Kidney (tissue), 14 donors: ENCODE measurements around the gene MYL7. TPM values are rescaled to one million over a fixed set of nuclear protein-coding genes. Genes with fewer than 3 reads are reported as not detected.

Source experiments
- DNase-seq, 5 donors: peaks; one replicate each; pipeline ENCODE4 v3.0.0-alpha.2; 2013 to 2020
- FAIRE-seq: peaks from 2 replicates; lab custom pipeline; 2012; peaks lifted over from hg19 to GRCh38; lab: Jason Lieb, UNC
- H3K27ac ChIP-seq, 2 donors: one replicate each; pipeline ENCODE4 v1.7.0; 2013; ENCODE audit warnings: low read depth in 2 of 2, low read length in 2 of 2, inconsistent platforms in 1 of 2
- H3K27me3 ChIP-seq: one replicate; pipeline ENCODE4 v1.7.1; 2013; ENCODE audit warnings: low read length, inconsistent platforms; ENCODE audit not compliant: control insufficient read depth, insufficient read depth
- H3K36me3 ChIP-seq, 3 donors: one replicate each; pipeline versions ENCODE4 v1.7.0 to v1.7.1; 2013; ENCODE audit warnings: low read length in 3 of 3, control low read depth in 1 of 3, inconsistent platforms in 1 of 3; ENCODE audit not compliant: insufficient read depth in 3 of 3, control insufficient read depth in 2 of 3
- H3K4me1 ChIP-seq, 3 donors: one replicate each; pipeline versions ENCODE4 v1.7.0 to v1.7.1; 2013; ENCODE audit warnings: low read length in 3 of 3, inconsistent platforms in 1 of 3, low read depth in 1 of 3; ENCODE audit not compliant: control insufficient read depth in 2 of 3, insufficient read depth in 2 of 3
- H3K4me3 ChIP-seq, 3 donors: one replicate each; pipeline versions ENCODE4 v1.7.0 to v1.8.1; 2013; ENCODE audit warnings: low read length in 3 of 3, control low read depth in 1 of 3, inconsistent platforms in 1 of 3
- H3K9ac ChIP-seq, 3 donors: one replicate each; pipeline versions ENCODE4 v1.7.0 to v1.7.1; 2013; ENCODE audit warnings: low read length in 3 of 3, control low read depth in 1 of 3, inconsistent platforms in 1 of 3
- H3K9me3 ChIP-seq, 3 donors: one replicate each; pipeline versions ENCODE4 v1.7.0 to v1.7.1; 2013; ENCODE audit warnings: low read length in 3 of 3, control low read depth in 1 of 3, inconsistent platforms in 1 of 3; ENCODE audit not compliant: control insufficient read depth in 2 of 3, insufficient read depth in 1 of 3
- intact Hi-C: fragments of 100-400 bp; cut with DNase I; formaldehyde crosslinking; loops from one replicate; pipeline ENCODE4 v1.11.1; 2022
- polyA plus RNA-seq: library from polyadenylated mRNA; stranded (reverse); fragments of 350-450 nt; fragmentation: Illumina TruSeq; extraction: RNeasy Lipid Tissue Mini Kit (QIAGEN cat#74804); gene quantifications from one replicate; pipeline ENCODE4 v1.2.3, GENCODE V29; 2014; ENCODE audit warnings: low read depth, low replicate concordance; ENCODE audit not compliant: insufficient read depth
- total RNA-seq: library from RNA; stranded (reverse); fragmentation: NEBNext Ultra II Directional; extraction: Animal tissue kit (Norgen Biotek cat#: 25700); gene quantifications from one replicate; pipeline ENCODE4 v1.2.1, GENCODE V29; 2021
- TF ChIP-seq, protein P1 (sequence below): IDR thresholded peaks from 3 replicates; pipeline ENCODE4 v1.5.1; 2012; ENCODE audit warnings: mild to moderate bottlenecking, moderate library complexity, borderline replicate concordance; ENCODE audit not compliant: insufficient read depth; ENCODE audit errors: extremely low read depth
- donor health status: control.
- donor health status: control.
- donor health status: control.
- donor health status: control.
- donor health status: control.
- donor health status: DM: yes; HTN: yes; CAD: no.
- donor health status: Normal renal cell carcinoma (clear cell type).

Gene MYL7
- total and polyA plus RNA-seq, 2 donors from 2014 or later: not detected

- no peaks in the 10 kb centered on the region for H3K9me3 ChIP-seq
- H3K9ac ChIP-seq: no peak overlapping the region
- TF ChIP-seq, protein P1, sequence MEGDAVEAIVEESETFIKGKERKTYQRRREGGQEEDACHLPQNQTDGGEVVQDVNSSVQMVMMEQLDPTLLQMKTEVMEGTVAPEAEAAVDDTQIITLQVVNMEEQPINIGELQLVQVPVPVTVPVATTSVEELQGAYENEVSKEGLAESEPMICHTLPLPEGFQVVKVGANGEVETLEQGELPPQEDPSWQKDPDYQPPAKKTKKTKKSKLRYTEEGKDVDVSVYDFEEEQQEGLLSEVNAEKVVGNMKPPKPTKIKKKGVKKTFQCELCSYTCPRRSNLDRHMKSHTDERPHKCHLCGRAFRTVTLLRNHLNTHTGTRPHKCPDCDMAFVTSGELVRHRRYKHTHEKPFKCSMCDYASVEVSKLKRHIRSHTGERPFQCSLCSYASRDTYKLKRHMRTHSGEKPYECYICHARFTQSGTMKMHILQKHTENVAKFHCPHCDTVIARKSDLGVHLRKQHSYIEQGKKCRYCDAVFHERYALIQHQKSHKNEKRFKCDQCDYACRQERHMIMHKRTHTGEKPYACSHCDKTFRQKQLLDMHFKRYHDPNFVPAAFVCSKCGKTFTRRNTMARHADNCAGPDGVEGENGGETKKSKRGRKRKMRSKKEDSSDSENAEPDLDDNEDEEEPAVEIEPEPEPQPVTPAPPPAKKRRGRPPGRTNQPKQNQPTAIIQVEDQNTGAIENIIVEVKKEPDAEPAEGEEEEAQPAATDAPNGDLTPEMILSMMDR: no peak
- intact Hi-C loops: no loop called here
- peak in 1 of 5 donors; percentile 24 for DNase-seq
- no peaks in the 10 kb centered on the region for H3K27me3 ChIP-seq
- peaks cover 0 to 6% (median 4%) of the 10 kb centered on the region in 3 donors for H3K36me3 ChIP-seq
- H3K27ac ChIP-seq: no peak overlapping the region
- no peak for FAIRE-seq
- H3K4me1 ChIP-seq: peaks cover 0 to 7% (median 4%) of the 10 kb centered on the region in 3 donors
- no peak overlapping the region for H3K4me3 ChIP-seq
These were observed 21.2 kb downstream of the MYL7 start for GRCh38 chr7:44119829-44120380.

DNA sequence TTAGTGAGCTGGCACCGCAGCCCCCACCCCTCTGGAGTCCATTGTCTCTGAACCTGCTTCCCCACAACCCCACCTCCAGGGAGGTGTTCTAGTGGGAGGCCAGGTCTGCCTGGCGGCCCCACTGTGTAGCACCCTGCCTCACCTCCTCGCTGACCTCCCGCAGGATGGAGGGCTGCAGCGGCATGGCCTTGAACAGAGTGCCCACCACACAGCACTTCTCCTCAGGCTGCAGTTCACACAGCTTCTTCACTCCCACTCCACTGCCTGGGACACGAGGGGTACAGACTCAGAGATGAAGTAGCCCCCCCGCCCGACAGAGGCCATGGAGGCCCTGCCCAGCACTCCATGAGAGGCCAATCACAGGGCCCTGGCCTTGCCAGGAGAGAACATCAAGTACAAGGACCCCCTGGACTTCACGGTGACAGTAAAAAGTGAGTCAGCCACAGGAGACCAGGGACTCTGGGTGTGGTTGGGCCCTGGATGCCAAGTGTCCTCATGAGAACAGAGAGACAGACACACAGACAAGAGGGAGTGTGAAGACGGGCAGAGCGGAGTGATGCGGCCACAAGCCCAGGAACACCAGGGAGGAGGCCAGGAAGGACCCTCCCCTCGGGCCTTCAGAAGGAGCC lies 23.2 kb downstream of the MYL7 start:
- Histone ChIP-seq H3K4me1 (peaks cover 0 to 4% (median 4%) of the 10 kb centered on the region in 3 donors), H3K9me3 (no peaks in the 10 kb centered on the region), H3K9ac (no peak overlapping the region), H3K27me3 (no peaks in the 10 kb centered on the region), H3K27ac (no peak overlapping the region), H3K36me3 (peaks cover 0 to 6% (median 4%) of the 10 kb centered on the region in 3 donors), H3K4me3 (no peak overlapping the region)
- intact Hi-C loops: no loop called here
- no peak for FAIRE-seq
- TF ChIP-seq, protein P1: no peak
- DNase-seq: peak in 1 of 5 donors; percentile 63

DNA sequence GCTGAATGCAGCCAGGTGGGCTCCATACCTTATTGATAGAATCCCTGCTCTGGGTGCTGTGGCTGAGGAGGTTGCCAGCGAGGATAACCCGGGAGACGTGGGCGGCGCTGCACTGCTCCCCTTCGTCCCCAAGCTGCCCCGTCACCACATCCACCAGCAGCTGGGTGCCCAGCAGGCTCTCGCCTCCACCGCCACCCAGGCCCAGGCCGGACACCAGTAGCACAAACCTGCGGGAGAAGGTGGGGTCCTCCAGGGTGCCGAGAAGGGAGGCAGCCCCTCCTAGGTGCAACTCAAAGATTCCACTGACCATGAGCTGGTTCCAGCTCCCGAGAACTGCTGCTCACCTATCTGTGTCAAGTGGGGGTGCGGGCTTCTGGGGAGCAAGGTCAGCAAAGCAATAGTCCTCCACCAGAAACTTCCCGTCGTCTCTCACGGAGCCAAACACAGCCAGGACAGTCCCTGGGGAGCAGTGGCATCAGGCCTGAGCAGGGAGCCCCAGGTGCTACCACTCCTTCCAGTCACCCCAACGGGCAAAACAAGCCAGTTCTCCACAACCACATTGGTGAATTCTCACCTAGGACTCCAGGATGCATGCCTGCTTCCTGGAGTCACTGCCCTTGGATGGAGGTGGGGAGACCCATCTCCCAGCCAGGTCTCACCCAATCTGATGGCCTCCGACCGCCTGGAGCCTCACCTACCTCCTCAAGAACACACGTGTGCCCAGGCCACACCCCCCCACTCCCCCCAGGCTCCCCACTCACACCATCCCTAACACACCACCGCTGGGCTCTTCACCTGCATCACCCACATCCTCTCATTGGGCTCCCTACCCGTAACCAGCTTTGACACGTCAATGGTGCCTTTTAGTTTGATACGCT lies 24.1 kb downstream of the MYL7 start:
- H3K9me3 ChIP-seq: no peaks in the 10 kb centered on the region

More for the DNA sequence above, 24.1 kb downstream of the MYL7 start:
- Histone ChIP-seq H3K27me3 (no peaks in the 10 kb centered on the region), H3K36me3 (peaks cover 0 to 6% (median 4%) of the 10 kb centered on the region in 3 donors), H3K27ac (no peak overlapping the region), H3K4me3 (no peak overlapping the region), H3K4me1 (no peaks in the 10 kb centered on the region), H3K9ac (no peak overlapping the region)
- intact Hi-C loops: no loop called here
- TF ChIP-seq, protein P1: no peak
- FAIRE-seq (no peak), DNase-seq (peak in 1 of 5 donors; percentile 24)
